HepG2 (cell line): ENCODE data around the gene UBXN2A. TPM values are rescaled to one million over a fixed set of nuclear protein-coding genes. Genes with fewer than 3 reads are reported as not detected.

ENCODE experiments used
- BHLHE40 ChIP-seq: IDR thresholded peaks from 2 replicates; pipeline ENCODE4 v1.6.1; 2011; ENCODE audit warnings: low read length, improper control_type of control experiment
- JUNB ChIP-seq: sonication (generic); formaldehyde crosslinking; IDR thresholded peaks from 2 replicates; pipeline ENCODE4 v1.8.0; 2022; ENCODE audit warnings: missing genetic modification reagents, mild to moderate bottlenecking, borderline replicate concordance
- NONO ChIP-seq, 2 experiments: fragments of 450-650 bp in 1 of 2; sonication (generic) in 1 of 2; formaldehyde crosslinking in 1 of 2; IDR thresholded peaks in 1 of 2; conservative IDR thresholded peaks in 1 of 2; 2 replicates each; pipeline versions ENCODE4 v1.6.1 to v1.8.0; 2017 to 2022; ENCODE audit warnings: mild to moderate bottlenecking in 1 of 2, missing genetic modification reagents in 1 of 2, moderate library complexity in 1 of 2
- SCMH1 ChIP-seq: sonication (generic); formaldehyde crosslinking; IDR thresholded peaks from 2 replicates; pipeline ENCODE4 v1.9.0; 2021; ENCODE audit warnings: missing genetic modification reagents, mild to moderate bottlenecking, borderline replicate concordance
- SOX5 ChIP-seq: IDR thresholded peaks from 2 replicates; pipeline ENCODE4 v1.6.1; 2016; ENCODE audit warnings: borderline replicate concordance
- SP1 ChIP-seq, 2 experiments: fragments of 450-650 bp in 1 of 2; sonication (generic) in 1 of 2; formaldehyde crosslinking in 1 of 2; IDR thresholded peaks; 2 replicates each; pipeline versions ENCODE4 v1.4.0 to v1.6.1; 2016 to 2020; ENCODE audit warnings: missing genetic modification reagents in 1 of 2
- SP4 ChIP-seq: sonication (generic); formaldehyde crosslinking; IDR thresholded peaks from 2 replicates; pipeline ENCODE4 v1.8.1; 2023; ENCODE audit warnings: mild to moderate bottlenecking, missing genetic modification reagents
- SPEN ChIP-seq: sonication (generic); formaldehyde crosslinking; IDR thresholded peaks from 2 replicates; pipeline ENCODE4 v1.5.1; 2020; ENCODE audit warnings: low read depth, mild to moderate bottlenecking, missing genetic modification reagents
- TBX3 ChIP-seq: fragments of 450-650 bp; IDR thresholded peaks from 2 replicates; pipeline ENCODE4 v1.6.1; 2017; ENCODE audit warnings: antibody characterized with exemption, mild to moderate bottlenecking, inconsistent platforms, borderline replicate concordance
- ZIK1 ChIP-seq: sonication (generic); formaldehyde crosslinking; IDR thresholded peaks from 2 replicates; pipeline ENCODE4 v1.5.0; 2020; ENCODE audit warnings: mild to moderate bottlenecking, low read depth, missing genetic modification reagents, borderline replicate concordance
- ZNF333 ChIP-seq: sonication (generic); formaldehyde crosslinking; IDR thresholded peaks from 2 replicates; pipeline ENCODE4 v1.4.0; 2020; ENCODE audit warnings: mild to moderate bottlenecking, missing genetic modification reagents, borderline replicate concordance
- ZNF598 ChIP-seq: sonication (generic); formaldehyde crosslinking; IDR thresholded peaks from 2 replicates; pipeline ENCODE4 v1.5.1; 2020; ENCODE audit warnings: mild to moderate bottlenecking, missing genetic modification reagents, borderline replicate concordance
- ZNF891 ChIP-seq: sonication (generic); formaldehyde crosslinking; IDR thresholded peaks from 2 replicates; pipeline ENCODE4 v1.5.0; 2020; ENCODE audit warnings: mild to moderate bottlenecking, missing genetic modification reagents
- ZSCAN21 ChIP-seq: sonication (generic); formaldehyde crosslinking; IDR thresholded peaks from 2 replicates; pipeline ENCODE4 v1.8.0; 2022; ENCODE audit warnings: mild to moderate bottlenecking, missing genetic modification reagents, moderate library complexity, borderline replicate concordance
- polyA plus RNA-seq, 8 experiments: library from polyadenylated mRNA; depleted of rRNA in 3 of 8; stranded (reverse) in 7 of 8; unstranded in 1 of 8; fragments of >200 nt; fragmentation: Illumina TruSeq in 4 of 8; extraction: Trizol in 4 of 8; gene quantifications; 2 replicates each; pipeline versions ENCODE4 v1.2.1 to v1.2.3, GENCODE V29; 2011 to 2016; ENCODE audit warnings: low read depth in 4 of 8, missing spikeins in 1 of 8, mixed read lengths in 1 of 8; ENCODE audit not compliant: insufficient read depth in 1 of 8
- total RNA-seq, 5 experiments: library from RNA; depleted of rRNA; stranded (reverse); fragments of >200 nt; fragmentation: Illumina TruSeq; extraction: Trizol; gene quantifications; 2 replicates each; pipeline ENCODE4 v1.2.3, GENCODE V29; 2016; ENCODE audit warnings: low read depth in 1 of 5
- TF ChIP-seq, protein P1 (sequence below): sonication (generic); formaldehyde crosslinking; IDR thresholded peaks from 2 replicates; pipeline ENCODE4 v1.4.0; 2020; ENCODE audit warnings: missing genetic modification reagents
- TF ChIP-seq, protein P2 (sequence below): sonication (generic); formaldehyde crosslinking; IDR thresholded peaks from 2 replicates; pipeline ENCODE4 v1.8.1; 2023; ENCODE audit warnings: mild to moderate bottlenecking, missing genetic modification reagents
- TF ChIP-seq, protein P3 (sequence below): sonication (generic); formaldehyde crosslinking; IDR thresholded peaks from 2 replicates; pipeline ENCODE4 v1.4.0; 2020; ENCODE audit warnings: mild to moderate bottlenecking, missing genetic modification reagents, borderline replicate concordance
- TF ChIP-seq, protein P4 (sequence below): sonication (generic); formaldehyde crosslinking; IDR thresholded peaks from 2 replicates; pipeline ENCODE4 v1.5.0; 2020; ENCODE audit warnings: missing genetic modification reagents, mild to moderate bottlenecking, borderline replicate concordance
- TF ChIP-seq, protein P5 (sequence below): IDR thresholded peaks from 2 replicates; pipeline ENCODE4 v1.6.1; 2016

UBXN2A gene
- total and polyA plus RNA-seq, 2 of the 13 experiments (the other 11 are each of a cell fraction or from before 2014, with no cell fraction given): 8.3 to 20.9 TPM

DNA sequence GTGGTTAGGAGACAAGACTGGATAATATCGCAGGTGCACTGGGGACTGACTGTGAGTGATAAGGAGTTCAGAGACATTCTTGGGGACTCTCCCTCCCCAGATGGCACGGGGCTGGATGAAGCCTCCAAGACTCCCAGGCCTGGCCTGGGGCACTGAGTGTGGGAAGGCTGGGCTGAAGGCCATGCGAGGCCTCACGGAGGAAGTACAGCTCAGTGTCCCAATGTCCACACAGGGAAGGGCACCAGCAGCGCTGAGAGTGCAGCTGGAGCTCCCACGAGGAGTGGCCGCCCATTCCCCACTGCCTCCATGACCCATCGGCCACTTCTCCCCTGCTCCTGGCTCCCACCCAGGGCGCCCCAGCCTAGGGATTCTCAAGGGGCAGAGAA, 76.1 kb downstream of the UBXN2A start (continued):
- no peak for TF ChIP-seq ZIK1 (CRISPR knock-in tag)
- no peak for TF ChIP-seq SP1 (IDR thresholded peaks at IDR 0.05)
- TF ChIP-seq SP1 (CRISPR knock-in tag; IDR thresholded peaks at IDR 0.05): no peak
- TF ChIP-seq, protein P1, sequence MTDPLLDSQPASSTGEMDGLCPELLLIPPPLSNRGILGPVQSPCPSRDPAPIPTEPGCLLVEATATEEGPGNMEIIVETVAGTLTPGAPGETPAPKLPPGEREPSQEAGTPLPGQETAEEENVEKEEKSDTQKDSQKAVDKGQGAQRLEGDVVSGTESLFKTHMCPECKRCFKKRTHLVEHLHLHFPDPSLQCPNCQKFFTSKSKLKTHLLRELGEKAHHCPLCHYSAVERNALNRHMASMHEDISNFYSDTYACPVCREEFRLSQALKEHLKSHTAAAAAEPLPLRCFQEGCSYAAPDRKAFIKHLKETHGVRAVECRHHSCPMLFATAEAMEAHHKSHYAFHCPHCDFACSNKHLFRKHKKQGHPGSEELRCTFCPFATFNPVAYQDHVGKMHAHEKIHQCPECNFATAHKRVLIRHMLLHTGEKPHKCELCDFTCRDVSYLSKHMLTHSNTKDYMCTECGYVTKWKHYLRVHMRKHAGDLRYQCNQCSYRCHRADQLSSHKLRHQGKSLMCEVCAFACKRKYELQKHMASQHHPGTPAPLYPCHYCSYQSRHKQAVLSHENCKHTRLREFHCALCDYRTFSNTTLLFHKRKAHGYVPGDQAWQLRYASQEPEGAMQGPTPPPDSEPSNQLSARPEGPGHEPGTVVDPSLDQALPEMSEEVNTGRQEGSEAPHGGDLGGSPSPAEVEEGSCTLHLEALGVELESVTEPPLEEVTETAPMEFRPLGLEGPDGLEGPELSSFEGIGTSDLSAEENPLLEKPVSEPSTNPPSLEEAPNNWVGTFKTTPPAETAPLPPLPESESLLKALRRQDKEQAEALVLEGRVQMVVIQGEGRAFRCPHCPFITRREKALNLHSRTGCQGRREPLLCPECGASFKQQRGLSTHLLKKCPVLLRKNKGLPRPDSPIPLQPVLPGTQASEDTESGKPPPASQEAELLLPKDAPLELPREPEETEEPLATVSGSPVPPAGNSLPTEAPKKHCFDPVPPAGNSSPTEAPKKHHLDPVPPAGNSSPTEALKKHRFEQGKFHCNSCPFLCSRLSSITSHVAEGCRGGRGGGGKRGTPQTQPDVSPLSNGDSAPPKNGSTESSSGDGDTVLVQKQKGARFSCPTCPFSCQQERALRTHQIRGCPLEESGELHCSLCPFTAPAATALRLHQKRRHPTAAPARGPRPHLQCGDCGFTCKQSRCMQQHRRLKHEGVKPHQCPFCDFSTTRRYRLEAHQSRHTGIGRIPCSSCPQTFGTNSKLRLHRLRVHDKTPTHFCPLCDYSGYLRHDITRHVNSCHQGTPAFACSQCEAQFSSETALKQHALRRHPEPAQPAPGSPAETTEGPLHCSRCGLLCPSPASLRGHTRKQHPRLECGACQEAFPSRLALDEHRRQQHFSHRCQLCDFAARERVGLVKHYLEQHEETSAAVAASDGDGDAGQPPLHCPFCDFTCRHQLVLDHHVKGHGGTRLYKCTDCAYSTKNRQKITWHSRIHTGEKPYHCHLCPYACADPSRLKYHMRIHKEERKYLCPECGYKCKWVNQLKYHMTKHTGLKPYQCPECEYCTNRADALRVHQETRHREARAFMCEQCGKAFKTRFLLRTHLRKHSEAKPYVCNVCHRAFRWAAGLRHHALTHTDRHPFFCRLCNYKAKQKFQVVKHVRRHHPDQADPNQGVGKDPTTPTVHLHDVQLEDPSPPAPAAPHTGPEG (CRISPR knock-in tag): no peak
- TF ChIP-seq, protein P2, sequence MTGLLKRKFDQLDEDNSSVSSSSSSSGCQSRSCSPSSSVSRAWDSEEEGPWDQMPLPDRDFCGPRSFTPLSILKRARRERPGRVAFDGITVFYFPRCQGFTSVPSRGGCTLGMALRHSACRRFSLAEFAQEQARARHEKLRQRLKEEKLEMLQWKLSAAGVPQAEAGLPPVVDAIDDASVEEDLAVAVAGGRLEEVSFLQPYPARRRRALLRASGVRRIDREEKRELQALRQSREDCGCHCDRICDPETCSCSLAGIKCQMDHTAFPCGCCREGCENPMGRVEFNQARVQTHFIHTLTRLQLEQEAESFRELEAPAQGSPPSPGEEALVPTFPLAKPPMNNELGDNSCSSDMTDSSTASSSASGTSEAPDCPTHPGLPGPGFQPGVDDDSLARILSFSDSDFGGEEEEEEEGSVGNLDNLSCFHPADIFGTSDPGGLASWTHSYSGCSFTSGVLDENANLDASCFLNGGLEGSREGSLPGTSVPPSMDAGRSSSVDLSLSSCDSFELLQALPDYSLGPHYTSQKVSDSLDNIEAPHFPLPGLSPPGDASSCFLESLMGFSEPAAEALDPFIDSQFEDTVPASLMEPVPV (CRISPR knock-in tag): no peak
- TF ChIP-seq, protein P3, sequence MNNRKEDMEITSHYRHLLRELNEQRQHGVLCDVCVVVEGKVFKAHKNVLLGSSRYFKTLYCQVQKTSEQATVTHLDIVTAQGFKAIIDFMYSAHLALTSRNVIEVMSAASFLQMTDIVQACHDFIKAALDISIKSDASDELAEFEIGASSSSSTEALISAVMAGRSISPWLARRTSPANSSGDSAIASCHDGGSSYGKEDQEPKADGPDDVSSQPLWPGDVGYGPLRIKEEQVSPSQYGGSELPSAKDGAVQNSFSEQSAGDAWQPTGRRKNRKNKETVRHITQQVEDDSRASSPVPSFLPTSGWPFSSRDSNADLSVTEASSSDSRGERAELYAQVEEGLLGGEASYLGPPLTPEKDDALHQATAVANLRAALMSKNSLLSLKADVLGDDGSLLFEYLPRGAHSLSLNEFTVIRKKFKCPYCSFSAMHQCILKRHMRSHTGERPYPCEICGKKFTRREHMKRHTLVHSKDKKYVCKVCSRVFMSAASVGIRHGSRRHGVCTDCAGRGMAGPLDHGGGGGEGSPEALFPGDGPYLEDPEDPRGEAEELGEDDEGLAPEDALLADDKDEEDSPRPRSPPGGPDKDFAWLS (CRISPR knock-in tag): no peak
- TF ChIP-seq ZNF333: no peak
- TF ChIP-seq ZNF598 (CRISPR knock-in tag): peak; percentile 83; the same call in 1 of the 2 replicates
- TF ChIP-seq ZNF891 (CRISPR knock-in tag): no peak
- TF ChIP-seq, protein P4, sequence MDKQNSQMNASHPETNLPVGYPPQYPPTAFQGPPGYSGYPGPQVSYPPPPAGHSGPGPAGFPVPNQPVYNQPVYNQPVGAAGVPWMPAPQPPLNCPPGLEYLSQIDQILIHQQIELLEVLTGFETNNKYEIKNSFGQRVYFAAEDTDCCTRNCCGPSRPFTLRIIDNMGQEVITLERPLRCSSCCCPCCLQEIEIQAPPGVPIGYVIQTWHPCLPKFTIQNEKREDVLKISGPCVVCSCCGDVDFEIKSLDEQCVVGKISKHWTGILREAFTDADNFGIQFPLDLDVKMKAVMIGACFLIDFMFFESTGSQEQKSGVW: no peak
- TF ChIP-seq SPEN (CRISPR knock-in tag): peak; percentile 36; the same call in 1 of the 2 replicates
- TF ChIP-seq TBX3: no peak
- TF ChIP-seq SOX5 (CRISPR knock-in tag): no peak
- TF ChIP-seq SP4 (CRISPR knock-in tag): no peak
- no peak for TF ChIP-seq JUNB (CRISPR knock-in tag)
- no peak for TF ChIP-seq ZSCAN21 (CRISPR knock-in tag)
- no peak for TF ChIP-seq BHLHE40
- TF ChIP-seq, protein P5, sequence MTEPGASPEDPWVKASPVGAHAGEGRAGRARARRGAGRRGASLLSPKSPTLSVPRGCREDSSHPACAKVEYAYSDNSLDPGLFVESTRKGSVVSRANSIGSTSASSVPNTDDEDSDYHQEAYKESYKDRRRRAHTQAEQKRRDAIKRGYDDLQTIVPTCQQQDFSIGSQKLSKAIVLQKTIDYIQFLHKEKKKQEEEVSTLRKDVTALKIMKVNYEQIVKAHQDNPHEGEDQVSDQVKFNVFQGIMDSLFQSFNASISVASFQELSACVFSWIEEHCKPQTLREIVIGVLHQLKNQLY: no peak
- no peak for TF ChIP-seq NONO (IDR thresholded peaks at IDR 0.05)
- TF ChIP-seq NONO (CRISPR knock-in tag; conservative IDR thresholded peaks at IDR 0.05): no peak
- no peak for TF ChIP-seq SCMH1 (CRISPR knock-in tag)
